Vagina (tissue), 2 donors: ENCODE data around the gene ZBTB45.

Experiments
- CTCF ChIP-seq, 3 experiments: fragments of 450-650 bp in 2 of 3; fragments of 200-600 bp in 1 of 3; sonication (generic) in 1 of 3; IDR thresholded peaks; one replicate each; pipeline ENCODE4 v1.5.1; 2017 to 2019; ENCODE audit warnings: antibody characterized with exemption in 3 of 3, mild to moderate bottlenecking in 2 of 3, moderate library complexity in 2 of 3
- POLR2A ChIP-seq, 2 donors: fragments of 450-650 bp; IDR thresholded peaks; one replicate each; pipeline ENCODE4 v1.6.1; 2017; ENCODE audit warnings: antibody characterized with exemption in 2 of 2, mild to moderate bottlenecking in 2 of 2, moderate library complexity in 2 of 2

DNA sequence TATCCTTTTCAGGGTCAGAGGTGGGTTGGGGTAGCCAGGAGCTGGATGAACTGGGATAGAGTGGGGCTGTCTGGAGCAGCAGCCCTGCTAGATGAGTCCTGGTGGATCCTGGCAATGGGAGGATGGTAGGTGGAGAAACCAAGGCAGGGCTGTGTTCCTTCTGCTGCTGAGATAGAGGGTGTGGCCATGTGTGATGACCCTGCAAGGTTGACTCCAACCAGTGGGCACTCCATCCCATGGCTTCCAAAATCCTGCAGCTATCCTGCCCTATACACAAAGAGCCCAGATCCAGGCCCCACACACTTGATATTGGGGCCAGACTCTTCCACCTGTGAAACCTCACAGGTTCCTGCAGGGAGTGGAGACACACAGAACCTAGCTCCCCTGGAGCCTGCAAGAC lies 45.8 kb downstream of the ZBTB45 start:
- no peak for TF ChIP-seq POLR2A (IDR thresholded peaks at IDR 0.05)
- TF ChIP-seq CTCF (IDR thresholded peaks at IDR 0.05) = no peak
